Ectodermal cell (in vitro differentiated cells): Measurements from ENCODE around the gene CHCHD3.

ENCODE experiments used
- H3K27ac ChIP-seq: 2 replicates; pipeline ENCODE4 v1.7.0; 2013; ENCODE audit warnings: mild to moderate bottlenecking, low read depth, low read length; ENCODE audit not compliant: insufficient read depth, poor library complexity, severe bottlenecking
- H3K27me3 ChIP-seq: 2 replicates; pipeline ENCODE4 v1.7.0; 2013; ENCODE audit warnings: mild to moderate bottlenecking, low read length; ENCODE audit not compliant: insufficient read depth, control insufficient read depth, poor library complexity, severe bottlenecking
- H3K36me3 ChIP-seq: one replicate; pipeline ENCODE4 v1.7.0; 2013; ENCODE audit warnings: low read length; ENCODE audit not compliant: control insufficient read depth, insufficient read depth
- H3K4me1 ChIP-seq: one replicate; pipeline ENCODE4 v1.7.0; 2013; ENCODE audit warnings: low read length; ENCODE audit not compliant: control insufficient read depth, insufficient read depth
- H3K4me3 ChIP-seq: 2 replicates; pipeline ENCODE4 v1.7.0; 2013; ENCODE audit warnings: low read depth, low read length, control low read depth; ENCODE audit not compliant: insufficient read depth
- H3K9me3 ChIP-seq: 2 replicates; pipeline ENCODE4 v1.7.0; 2013; ENCODE audit warnings: mild to moderate bottlenecking, low read length, moderate library complexity; ENCODE audit not compliant: control insufficient read depth
- WGBS, 2 experiments: methylation state at CpG; one replicate each; pipeline ENCODE4 v1.1.7; 2013; ENCODE audit warnings: missing lambda C conversion rate in 2 of 2; 5-methylcytosine and 5-hydroxymethylcytosine counted together

Gene CHCHD3

DNA sequence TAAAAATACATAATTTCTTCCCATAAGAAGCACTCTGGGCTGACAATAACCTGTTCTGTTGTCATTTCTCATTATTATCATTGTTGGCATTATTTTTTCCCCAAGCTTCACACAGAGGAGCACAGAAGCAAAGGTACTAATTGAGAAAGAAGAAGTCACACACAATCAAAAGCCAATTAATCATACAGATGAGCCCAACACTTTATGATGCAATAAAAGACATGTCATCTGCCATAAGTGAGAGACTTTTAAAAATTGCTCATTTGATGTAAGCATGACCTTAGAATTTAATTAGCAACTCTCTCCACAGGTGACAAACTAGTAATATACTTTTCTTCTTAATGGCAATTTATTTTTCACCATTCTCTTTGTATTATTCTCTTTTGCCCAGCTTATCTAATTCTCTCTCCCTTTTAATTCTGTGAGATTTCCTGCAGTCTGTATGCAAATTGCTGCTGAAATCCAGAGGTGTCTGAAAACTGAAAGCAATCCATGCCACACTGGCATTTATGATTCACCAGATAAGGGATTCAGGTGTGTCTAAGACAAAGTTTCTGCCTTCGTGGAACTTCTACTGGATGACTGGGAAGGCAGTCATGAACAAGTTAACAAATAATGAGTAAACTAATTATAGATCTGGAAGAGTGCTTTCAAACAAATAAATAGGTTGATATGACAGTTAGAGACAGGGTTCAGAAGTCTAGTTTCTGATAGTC is 203.5 kb downstream of the CHCHD3 start:
- WGBS, 2 experiments, result 85 to 100% methylated on average over 1 of the region's 1 CpG
- peaks cover 18% of the 10 kb centered on the region for H3K4me1 ChIP-seq
- H3K36me3 ChIP-seq, result no peaks in the 10 kb centered on the region
- no peaks in the 10 kb centered on the region for H3K27me3 ChIP-seq
- H3K9me3 ChIP-seq, result no peaks in the 10 kb centered on the region
- peak overlapping the region; percentile 57 for H3K27ac ChIP-seq
- no peak overlapping the region for H3K4me3 ChIP-seq

DNA sequence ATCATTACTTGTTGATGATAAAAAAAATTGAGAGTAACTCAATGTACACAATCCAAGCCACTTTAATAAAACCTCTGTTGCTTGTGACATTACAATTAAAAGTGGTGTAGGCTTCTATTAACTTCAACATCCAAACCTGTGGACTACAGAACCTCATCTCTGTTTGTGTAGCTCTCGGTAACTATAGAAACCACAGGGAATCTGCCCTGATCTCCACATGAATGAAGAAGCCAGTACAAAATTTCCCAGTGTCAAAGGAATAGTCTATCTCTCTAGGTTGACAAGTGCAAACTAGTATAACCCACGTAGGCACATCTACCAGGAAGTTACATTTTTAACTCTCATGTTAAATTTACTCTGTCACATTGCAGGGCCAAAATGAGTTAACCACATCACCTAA is 204.3 kb downstream of the CHCHD3 start:
- H3K9me3 ChIP-seq, result no peaks in the 10 kb centered on the region
- H3K4me3 ChIP-seq, result no peak overlapping the region
- H3K27me3 ChIP-seq, result no peaks in the 10 kb centered on the region
- peaks cover 18% of the 10 kb centered on the region for H3K4me1 ChIP-seq
- H3K27ac ChIP-seq, result peak overlapping the region; percentile 57
- WGBS, 2 experiments, result 26 to 27% methylated on average over 2 of the region's 2 CpGs
- no peaks in the 10 kb centered on the region for H3K36me3 ChIP-seq

DNA sequence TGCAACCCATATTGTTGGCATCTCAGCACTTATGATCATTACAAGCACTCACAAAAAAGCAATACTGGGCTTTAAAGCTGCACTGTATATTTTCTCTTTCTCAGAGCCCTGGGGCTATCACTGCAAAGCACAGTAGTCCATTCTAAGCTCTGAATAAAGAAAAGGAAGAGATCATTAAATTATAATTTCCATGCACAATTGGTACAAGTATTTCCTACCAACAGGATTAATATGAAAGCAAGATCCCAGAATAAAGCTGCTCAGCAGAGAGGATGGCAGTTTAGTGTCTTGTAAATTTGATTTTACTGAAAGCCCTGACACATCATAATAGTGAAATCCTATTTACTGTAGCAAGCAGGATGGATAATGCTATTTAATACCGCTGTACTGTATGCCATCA is 205.3 kb downstream of the CHCHD3 start:
- Histone ChIP-seq H3K4me3 (no peak overlapping the region), H3K36me3 (no peaks in the 10 kb centered on the region), H3K27me3 (no peaks in the 10 kb centered on the region), H3K4me1 (peaks cover 18% of the 10 kb centered on the region), H3K27ac (no peak overlapping the region), H3K9me3 (no peaks in the 10 kb centered on the region)
- WGBS, 2 experiments, result 93 to 100% methylated on average over 1 of the region's 1 CpG

DNA sequence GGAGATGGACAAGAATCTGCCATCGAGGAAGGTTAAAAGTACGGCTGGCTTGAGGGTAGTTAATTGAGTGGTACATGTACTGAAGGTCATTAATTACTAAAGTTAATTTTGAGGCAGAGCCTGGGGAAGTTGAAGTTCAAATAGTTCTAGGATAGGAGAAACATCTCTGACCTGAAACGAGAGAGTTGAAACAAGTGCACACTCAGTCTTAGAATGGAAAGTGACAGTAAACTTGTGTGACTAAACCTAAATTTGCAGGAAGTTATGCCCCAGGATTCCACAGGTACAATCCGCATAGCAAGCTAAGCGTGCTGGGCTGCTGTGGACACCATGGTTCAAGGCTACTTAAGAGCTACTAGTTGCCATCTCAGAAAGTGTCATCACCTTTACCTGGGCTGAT is 209.9 kb downstream of the CHCHD3 start:
- Histone ChIP-seq H3K4me1 (peaks cover 4% of the 10 kb centered on the region), H3K4me3 (no peak overlapping the region), H3K27me3 (no peaks in the 10 kb centered on the region), H3K36me3 (no peaks in the 10 kb centered on the region), H3K9me3 (no peaks in the 10 kb centered on the region), H3K27ac (no peak overlapping the region)
- 85 to 87% methylated on average over 5 of the region's 5 CpGs for WGBS, 2 experiments

DNA sequence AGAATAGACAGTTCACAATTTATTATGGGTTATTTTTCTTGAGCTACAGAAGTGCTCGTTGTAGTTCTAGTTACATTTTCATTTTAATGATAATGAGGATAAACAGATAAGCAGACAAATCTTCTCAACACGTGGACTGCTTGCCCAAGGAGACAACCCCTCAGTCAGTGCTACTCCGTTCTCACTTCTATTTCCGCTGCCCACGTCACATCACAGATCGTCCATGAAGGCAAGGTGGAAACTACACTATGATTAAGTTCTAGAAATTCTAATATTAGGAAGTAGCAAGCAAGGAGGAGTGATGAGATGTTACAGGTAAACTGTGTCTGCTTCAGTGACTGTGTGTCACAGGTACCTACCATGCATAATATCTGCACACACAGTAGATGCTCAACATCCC is 210.5 kb downstream of the CHCHD3 start:
- no peaks in the 10 kb centered on the region for H3K4me1 ChIP-seq
- no peak overlapping the region for H3K4me3 ChIP-seq
- no peaks in the 10 kb centered on the region for H3K9me3 ChIP-seq
- no peaks in the 10 kb centered on the region for H3K36me3 ChIP-seq
- WGBS, 2 experiments, result 95 to 96% methylated on average over 6 of the region's 6 CpGs
- H3K27me3 ChIP-seq, result no peaks in the 10 kb centered on the region
- H3K27ac ChIP-seq, result no peak overlapping the region

DNA sequence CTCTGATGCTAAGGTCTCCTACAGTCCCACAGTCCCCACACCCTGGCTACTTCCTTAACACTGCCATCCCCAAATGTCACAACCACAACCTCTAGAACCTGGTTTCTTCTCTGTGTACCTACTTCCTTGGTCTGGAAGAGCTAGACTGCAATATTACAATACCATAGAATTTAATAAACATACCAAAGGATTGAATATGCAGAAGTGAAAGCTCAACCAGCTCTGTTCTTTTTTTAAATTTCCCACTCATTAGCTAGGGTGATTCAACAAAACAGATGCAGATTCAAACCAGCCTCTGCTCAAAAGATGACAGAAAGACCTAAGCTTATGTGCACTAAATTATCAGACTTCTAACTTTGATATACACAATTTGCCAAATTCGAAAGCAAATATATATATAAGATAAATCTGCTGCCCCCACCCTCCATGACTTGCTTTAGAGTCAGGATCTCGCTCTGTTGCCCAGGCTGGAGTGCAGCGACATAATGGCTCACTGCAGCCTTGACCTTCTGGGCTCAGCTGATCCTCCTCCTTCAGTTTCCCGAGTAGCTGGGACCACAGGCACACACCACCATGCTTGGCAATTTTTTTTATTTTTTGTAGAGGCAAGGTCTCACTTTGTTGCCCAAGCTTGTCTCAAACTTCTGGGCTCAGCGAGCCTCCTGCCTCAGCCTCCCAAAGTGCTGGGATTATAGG is 212.6 kb downstream of the CHCHD3 start:
- 91 to 94% methylated on average over 5 of the region's 5 CpGs for WGBS, 2 experiments
- Histone ChIP-seq H3K27me3 (no peaks in the 10 kb centered on the region), H3K4me1 (no peaks in the 10 kb centered on the region), H3K27ac (no peak overlapping the region), H3K4me3 (no peak overlapping the region), H3K36me3 (no peaks in the 10 kb centered on the region), H3K9me3 (no peaks in the 10 kb centered on the region)

DNA sequence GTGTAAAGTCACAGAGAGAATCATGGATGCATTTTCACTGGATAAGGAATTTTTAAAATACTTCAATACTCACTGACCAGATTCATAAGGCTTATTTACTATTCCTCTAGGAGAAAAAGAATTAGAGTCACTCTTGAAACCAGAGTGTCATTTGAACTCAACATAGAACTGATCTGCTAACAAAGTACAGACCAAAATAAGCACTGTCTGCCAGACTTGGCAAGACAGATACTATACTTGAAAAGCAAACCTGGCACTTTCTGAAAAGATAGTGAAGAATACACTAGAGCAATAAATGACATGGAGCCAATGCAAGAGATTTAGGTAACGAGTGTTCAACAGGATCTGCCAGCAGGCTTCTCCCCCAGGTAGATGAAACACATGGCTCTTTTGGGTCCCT is 215.3 kb downstream of the CHCHD3 start:
- WGBS, 2 experiments, result 88 to 93% methylated on average over 1 of the region's 1 CpG
- no peaks in the 10 kb centered on the region for H3K9me3 ChIP-seq
- no peak overlapping the region for H3K4me3 ChIP-seq
- H3K27me3 ChIP-seq, result no peaks in the 10 kb centered on the region
- peaks cover 6% of the 10 kb centered on the region for H3K36me3 ChIP-seq
- no peaks in the 10 kb centered on the region for H3K4me1 ChIP-seq
- no peak overlapping the region for H3K27ac ChIP-seq

DNA sequence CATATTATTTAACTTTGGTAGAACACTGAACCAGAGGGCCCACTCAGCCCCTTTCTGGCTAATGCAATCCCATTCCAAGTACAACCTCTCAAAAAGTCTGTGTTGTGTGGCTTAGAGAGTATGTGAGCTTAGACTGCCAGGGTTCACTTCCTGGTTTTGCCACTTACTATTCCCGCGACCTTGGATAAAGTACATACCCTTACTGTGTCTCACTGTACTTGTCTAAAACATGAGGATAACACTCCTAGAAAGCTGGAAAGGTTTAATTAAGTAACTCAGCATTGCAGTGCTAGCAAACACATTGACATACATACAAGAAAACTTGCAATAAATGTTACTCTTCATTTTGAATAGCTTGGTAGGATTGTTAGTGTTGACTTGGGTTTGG is 215.8 kb downstream of the CHCHD3 start:
- Histone ChIP-seq H3K36me3 (peaks cover 6% of the 10 kb centered on the region), H3K4me3 (no peak overlapping the region), H3K9me3 (no peaks in the 10 kb centered on the region), H3K27ac (no peak overlapping the region), H3K4me1 (no peaks in the 10 kb centered on the region), H3K27me3 (no peaks in the 10 kb centered on the region)
- 90 to 92% methylated on average over 2 of the region's 2 CpGs for WGBS, 2 experiments

DNA sequence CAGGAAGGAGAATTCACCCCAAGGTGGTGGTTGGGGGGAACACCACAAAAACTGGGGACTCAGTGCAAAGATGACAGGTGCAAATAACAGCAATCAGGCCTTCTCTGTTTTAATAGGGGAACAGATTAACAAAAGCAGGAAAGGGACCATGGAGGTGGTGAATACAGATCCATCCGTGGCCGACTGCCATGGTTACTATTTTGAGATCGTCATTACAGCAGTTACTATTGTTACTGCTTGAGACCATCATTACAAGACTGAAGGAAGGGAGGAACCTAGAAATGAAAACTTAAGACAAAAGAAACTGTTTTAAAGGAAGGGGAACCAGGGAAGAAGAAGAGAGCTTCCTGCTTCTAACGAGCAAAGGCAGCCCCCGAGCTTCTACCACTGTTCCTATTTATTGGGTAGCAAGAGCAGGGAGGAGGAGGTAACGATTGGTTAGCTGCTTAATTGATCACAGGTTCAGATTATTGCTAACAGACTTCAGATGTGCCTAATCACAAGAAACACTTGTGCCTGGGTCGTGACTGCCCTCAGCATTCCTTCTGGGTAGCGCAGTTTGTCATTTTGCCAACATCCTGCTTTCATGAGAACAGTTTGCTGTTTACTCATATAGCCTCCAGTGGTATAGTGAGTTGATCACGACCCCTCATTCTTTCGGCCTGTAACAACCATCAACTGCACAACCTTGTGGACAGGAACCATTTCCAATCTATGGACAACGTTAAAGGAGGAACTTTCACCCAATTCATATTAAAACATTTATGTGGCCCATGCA is 216.3 kb downstream of the CHCHD3 start:
- H3K27me3 ChIP-seq, result no peaks in the 10 kb centered on the region
- no peaks in the 10 kb centered on the region for H3K4me1 ChIP-seq
- H3K4me3 ChIP-seq, result no peak overlapping the region
- H3K9me3 ChIP-seq, result no peaks in the 10 kb centered on the region
- no peak overlapping the region for H3K27ac ChIP-seq
- peaks cover 6% of the 10 kb centered on the region for H3K36me3 ChIP-seq
- 93 to 94% methylated on average over 11 of the region's 11 CpGs for WGBS, 2 experiments

DNA sequence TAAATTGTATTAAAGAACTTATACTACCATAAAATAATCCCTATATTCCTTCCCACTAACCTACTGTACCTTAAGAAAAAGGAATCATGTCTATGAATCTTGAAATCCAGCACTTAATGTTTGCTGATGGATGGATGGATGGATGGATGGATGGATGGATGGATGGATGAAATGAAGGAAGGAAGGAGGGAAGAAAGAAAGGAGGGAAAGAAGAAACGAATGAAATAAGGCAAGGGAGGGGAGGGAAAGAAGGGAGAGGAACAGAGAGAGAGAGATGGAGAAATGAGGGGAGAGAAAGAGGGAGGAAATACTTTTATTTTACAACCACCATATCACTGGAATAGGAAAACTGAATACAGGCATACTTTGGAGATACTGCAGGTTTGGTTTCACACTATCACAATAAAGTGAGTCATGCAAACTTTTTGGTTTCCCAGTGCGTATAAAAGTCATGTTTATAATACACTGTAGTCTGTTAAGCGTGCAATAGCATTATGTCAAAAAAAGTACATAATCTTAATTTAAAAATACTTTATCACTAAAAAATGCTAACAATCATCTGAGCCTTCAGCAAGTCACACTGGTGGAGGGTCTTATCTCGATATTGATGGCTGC is 219.8 kb downstream of the CHCHD3 start:
- no peak overlapping the region for H3K4me3 ChIP-seq
- H3K9me3 ChIP-seq, result no peaks in the 10 kb centered on the region
- peaks cover 6% of the 10 kb centered on the region for H3K36me3 ChIP-seq
- H3K4me1 ChIP-seq, result no peaks in the 10 kb centered on the region
- no peaks in the 10 kb centered on the region for H3K27me3 ChIP-seq
- 94 to 99% methylated on average over 2 to 4 of the region's 4 CpGs for WGBS, 2 experiments
- no peak overlapping the region for H3K27ac ChIP-seq
